DND-41 (cell line): ENCODE measurements around the gene ZFAND6.

Experiments used
- CTCF ChIP-seq: IDR thresholded peaks from 2 replicates; pipeline ENCODE4 v1.5.1; 2012; ENCODE audit warnings: borderline replicate concordance, low read length, moderate library complexity, mild to moderate bottlenecking; ENCODE audit not compliant: poor library complexity, severe bottlenecking; ENCODE audit errors: extremely low read depth
- EZH2 ChIP-seq: IDR thresholded peaks from 3 replicates; pipeline ENCODE4 v1.6.1; 2012; ENCODE audit warnings: borderline replicate concordance, low read depth, mild to moderate bottlenecking, moderate library complexity, low read length, inconsistent platforms; ENCODE audit not compliant: severe bottlenecking

DNA sequence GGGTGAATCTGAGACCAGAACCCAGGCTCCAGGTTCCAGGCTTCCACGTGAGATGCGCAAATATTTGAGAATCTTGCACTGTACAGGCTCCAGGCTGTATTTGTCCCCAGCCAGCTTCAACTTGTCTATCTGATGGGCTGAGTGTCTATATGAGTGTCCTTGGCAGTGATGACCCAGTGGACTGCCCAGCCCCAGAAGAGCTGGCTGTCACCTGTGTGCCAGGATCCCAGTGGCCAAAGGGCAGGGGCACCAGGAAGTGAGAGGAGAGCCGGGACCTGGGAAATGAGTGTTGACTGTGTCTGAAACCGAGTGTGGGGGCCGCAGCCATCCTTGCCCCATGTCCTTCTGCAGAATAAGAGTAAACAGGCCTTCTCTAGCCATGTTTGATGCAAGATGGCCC is 103.7 kb downstream of the ZFAND6 start:
- TF ChIP-seq CTCF, result no peak
- no peak for TF ChIP-seq EZH2
